RWPE1 (cell line): ENCODE data around the gene PHACTR2.
"Not testable (repeated sequence)": the region's sequence is repeated elsewhere in the genome, so short reads cannot be mapped to it uniquely, and the experiment has no call there.

Experiments
- CTCF ChIA-PET: fragments of 350-600 bp; sonication (Branson Sonifier 250); formaldehyde crosslinking; extraction: SDS; loops from one replicate; lab custom pipeline; 2021; lab: Yijun Ruan, JAX
- POLR2A ChIA-PET: fragments of 400-600 bp; formaldehyde crosslinking; extraction: SDS; loops from one replicate; lab custom pipeline; 2020; ENCODE audit warnings: antibody characterized with exemption; ENCODE audit not compliant: low non-redundant PET; lab: Yijun Ruan, JAX
- DNase-seq: peaks from one replicate; pipeline ENCODE4 v3.0.0; 2012; ENCODE audit warnings: low spot score
- H3K27ac ChIP-seq: fragments of 450-650 bp; 2 replicates; pipeline ENCODE4 v1.5.1; 2017
- CTCF ChIP-seq: fragments of 450-650 bp; conservative IDR thresholded peaks from 2 replicates; pipeline ENCODE4 v1.5.1; 2017; ENCODE audit warnings: low read depth, mild to moderate bottlenecking

Gene PHACTR2

DNA sequence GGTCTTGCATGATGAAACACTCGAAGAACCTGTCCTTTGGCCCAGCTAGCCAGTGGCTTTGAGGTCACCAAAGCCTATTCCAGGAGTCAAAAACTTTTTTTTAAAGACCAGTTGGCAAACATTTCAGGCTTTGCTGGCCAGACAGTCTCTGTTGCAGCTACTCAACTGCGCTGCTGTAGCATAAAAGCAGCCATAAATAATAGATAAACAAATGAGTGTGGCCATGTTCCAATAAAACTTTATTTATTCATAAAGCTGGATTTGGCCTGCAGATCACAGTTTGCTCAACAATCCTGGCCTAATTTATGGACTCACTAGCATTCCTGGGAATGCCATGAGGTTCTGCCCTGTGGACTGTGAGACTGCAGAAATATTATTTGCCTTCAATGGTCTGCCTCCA lies 96.6 kb downstream of the PHACTR2 start:
- POLR2A ChIA-PET, result no interaction called here
- CTCF ChIA-PET, result no interaction called here
- TF ChIP-seq CTCF, result no peak

GRCh38 chr6:143775336-143775735 lies 97.6 kb downstream of the PHACTR2 start:
- ChIA-PET POLR2A (no interaction called here), CTCF (no interaction called here)
- TF ChIP-seq CTCF, result no peak
- no peak for DNase-seq
- no peak overlapping the region for H3K27ac ChIP-seq

More for the DNA sequence above, 96.6 kb downstream of the PHACTR2 start:
- no peak overlapping the region for H3K27ac ChIP-seq
- no peak for DNase-seq

- no peak for DNase-seq
- POLR2A ChIA-PET, result no interaction called here
- CTCF ChIA-PET, result no interaction called here
- H3K27ac ChIP-seq, result no peak overlapping the region
- TF ChIP-seq CTCF, result no peak
These were observed 101.2 kb downstream of the PHACTR2 start for GRCh38 chr6:143778926-143779325.

GRCh38 chr6:143782481-143782880 lies 104.7 kb downstream of the PHACTR2 start:
- CTCF ChIA-PET, result interaction anchor here (0.6 kb wide), 1 partner anchor 81 kb away, joined by 3 read pairs; no protein-coding TSS in a partner anchor
- no peak for DNase-seq
- POLR2A ChIA-PET, result no interaction called here
- no peak overlapping the region for H3K27ac ChIP-seq
- no peak for TF ChIP-seq CTCF

GRCh38 chr6:143783077-143783476 lies 105.3 kb downstream of the PHACTR2 start:
- ChIA-PET CTCF (interaction anchor here (0.6 kb wide), 1 partner anchor 169 kb away, joined by 3 read pairs; no protein-coding TSS in a partner anchor), POLR2A (no interaction called here)
- no peak for DNase-seq
- TF ChIP-seq CTCF, result no peak
- no peak overlapping the region for H3K27ac ChIP-seq

DNA sequence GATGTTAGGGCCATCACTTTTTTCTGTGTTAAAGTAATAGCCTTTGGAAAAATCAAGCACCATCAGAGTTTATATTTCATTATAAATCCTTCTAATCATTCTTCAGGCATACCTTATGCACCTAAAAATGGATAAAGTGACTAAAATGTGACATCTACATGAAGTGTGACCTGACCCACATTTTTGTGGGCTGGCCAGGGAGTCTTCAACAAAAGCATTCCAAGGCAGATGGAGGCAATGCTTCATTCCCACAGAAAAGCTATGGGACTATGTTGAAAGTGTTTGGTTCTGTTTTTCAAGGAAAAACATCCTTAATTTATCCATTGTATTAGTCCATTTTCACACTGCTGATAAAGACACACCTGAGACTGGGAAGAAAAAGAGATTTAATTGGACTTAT lies 106.6 kb downstream of the PHACTR2 start:
- ChIA-PET CTCF (no interaction called here), POLR2A (no interaction called here)
- H3K27ac ChIP-seq, result no peak overlapping the region
- no peak for DNase-seq
- TF ChIP-seq CTCF, result no peak

DNA sequence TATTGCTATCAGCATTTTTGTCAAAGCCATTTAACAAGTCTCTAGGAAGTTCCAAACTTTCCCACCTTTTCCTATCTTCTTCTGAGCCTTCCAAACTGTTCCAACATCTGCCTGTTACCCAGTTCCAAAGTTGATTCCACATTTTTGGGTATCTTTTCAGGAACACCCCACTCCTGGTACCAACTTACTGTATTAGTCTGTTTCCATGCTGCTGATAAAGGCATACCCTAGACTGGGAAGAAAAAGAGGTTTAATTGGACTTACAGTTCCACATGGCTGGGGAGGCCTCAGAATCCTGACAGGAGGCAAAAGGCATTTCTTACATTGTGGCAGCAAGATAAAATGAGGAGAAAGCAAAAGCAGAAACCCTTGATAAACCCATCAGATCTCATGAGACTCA lies 108.6 kb downstream of the PHACTR2 start:
- DNase-seq, POLR2A ChIA-PET, H3K27ac ChIP-seq, CTCF ChIA-PET: not testable (repeated sequence)
